ENCODE measurements around the gene SYNE3.
A peak's percentile ranks its signal among the peaks of the same experiment; 100 is the strongest.

SYNE3 gene

DNA sequence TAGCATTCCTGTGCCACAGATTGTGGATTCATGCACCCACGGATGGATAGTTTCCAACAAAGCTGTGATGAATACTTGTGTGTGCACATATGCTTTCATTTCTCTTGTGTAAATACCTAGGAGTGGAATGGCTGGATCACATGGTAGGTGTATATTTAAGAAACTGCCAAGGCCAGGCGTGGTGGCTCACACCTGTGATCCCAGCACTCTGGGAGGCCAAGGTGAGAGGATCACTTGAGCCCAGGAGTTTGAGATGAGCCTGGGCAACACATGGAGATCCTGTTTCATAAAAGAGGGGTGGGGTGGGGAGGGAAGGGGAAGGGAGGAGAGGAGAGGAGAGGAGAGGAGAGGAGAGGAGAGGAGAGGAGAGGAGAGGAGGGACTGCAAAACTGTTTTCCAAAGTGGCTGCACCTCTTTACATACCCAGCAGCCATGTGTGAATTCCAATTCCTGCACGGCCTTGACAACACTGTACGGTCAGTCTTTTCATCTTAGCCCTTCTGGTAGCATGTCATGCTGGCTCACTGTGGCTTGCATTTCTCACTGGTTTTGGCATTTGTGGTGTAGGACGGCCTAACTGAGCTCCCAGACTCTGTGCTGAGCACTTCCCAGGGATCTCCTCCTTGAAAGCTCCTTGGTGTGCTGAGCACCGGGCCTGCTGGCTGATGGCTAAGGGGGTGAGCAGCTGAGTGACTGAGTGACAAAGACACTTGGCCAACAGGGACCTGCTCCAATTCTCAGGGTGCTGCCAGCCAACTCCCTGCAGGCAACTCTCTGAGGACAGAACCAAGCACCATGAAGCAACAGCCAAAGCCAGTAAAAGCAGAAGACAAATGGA, 27.9 kb downstream of the SYNE3 start:
- DNase-seq: no peak

DNA sequence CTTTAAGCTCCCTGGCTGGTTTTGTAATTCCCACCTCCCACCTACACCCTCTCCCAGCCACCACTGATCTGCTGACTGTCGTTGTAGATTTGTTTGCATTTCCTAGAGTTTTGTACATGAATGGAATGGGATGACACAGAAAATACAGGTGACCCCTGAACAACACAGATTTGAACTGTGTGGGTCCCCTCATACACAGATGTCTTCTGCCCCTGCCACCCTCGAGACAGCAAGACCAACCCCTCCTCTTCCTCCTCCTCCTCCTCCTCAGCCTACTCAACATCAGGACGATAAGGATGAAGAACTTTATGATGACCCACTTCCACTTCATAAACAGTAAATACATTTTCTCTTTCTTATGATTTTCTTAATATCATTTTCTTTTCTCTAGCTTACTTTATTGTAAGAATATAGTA, 28.8 kb downstream of the SYNE3 start:
- DNase-seq: no peak

DNA sequence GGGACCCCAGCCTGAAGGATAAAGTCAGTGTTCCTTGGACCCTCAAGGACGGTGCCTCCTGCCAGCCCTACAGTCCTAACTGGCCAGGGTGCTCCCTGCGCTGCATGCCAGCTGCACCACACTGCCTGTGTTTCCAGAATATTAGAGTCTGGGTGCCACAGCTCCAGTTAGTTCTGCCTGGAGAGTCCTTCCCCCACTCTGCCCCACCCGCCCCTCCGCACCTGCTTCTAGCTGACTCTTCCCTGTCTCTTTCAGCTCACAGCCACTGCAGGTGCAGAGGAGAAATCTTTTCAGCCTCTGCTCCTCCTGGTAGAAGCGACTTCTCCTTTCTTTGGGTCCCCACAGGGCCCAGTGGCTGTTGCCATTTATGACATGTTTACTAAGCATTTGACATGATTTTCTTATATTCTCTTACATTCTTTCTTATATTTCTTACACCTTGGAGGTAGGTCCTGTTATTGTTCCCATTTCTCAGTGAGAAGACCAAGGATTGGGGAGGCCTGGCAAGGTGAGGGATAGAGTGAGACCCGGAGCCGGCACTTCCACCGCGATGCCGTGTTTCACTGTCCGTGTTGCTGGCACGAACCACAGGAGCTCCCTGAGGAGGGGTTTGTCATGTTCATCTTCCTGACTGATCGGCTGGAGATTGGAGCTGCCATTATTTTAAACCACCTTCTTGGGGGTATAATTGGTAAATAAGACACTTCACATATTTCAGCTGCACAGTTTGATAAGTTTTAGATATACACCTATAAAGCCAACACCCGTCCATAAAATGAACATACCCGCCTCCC, 29.4 kb downstream of the SYNE3 start:
- no peak for DNase-seq

DNA sequence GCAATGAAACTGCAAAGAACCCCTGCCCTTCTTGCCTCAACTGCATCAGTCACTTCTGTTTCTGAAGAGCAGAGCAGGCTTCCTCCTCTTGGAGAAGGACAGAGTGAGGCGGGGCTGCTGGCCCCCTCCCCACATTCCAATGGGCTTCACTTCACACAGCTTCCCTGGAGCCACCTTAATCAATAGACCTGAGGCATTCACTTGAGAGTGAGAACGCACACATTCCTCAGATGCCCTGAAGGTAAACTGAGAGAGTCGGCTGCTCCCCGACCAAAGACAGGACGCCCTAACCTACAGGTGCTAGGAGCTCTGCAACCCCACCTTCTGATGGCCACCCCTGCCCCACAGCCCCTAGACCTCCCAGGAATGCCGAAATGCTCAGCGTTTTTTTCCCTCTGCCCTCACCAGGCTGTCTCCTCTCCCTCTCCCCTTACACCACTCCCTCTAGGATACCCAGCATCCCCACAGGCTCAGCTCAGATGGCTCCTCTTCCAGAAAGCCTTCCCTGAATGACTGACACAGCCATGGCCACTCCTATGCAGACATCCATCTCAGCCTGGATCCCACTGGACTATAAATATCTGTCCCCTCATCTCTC, 31.1 kb downstream of the SYNE3 start:
- no peak for DNase-seq

DNA sequence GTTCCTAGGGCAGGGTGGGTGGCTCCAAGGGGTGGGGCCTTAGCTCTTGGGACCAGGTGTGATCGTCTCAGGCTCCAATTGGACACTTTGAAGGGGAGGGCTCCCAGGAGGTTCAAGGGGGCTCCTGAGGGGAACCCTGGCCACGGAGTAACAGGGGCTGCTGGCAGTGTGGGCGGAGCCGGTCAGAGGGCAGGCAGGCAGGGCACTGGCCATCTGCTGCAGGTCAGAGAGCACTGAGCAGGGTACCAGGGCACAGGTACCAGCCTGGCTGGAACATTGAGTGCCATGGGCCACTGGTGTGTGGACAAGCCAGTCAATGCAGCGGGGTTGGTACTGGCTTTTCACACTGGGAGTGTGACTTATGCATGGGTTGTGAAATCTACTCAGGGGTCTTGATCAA, 32.2 kb downstream of the SYNE3 start:
- DNase-seq: no peak

DNA sequence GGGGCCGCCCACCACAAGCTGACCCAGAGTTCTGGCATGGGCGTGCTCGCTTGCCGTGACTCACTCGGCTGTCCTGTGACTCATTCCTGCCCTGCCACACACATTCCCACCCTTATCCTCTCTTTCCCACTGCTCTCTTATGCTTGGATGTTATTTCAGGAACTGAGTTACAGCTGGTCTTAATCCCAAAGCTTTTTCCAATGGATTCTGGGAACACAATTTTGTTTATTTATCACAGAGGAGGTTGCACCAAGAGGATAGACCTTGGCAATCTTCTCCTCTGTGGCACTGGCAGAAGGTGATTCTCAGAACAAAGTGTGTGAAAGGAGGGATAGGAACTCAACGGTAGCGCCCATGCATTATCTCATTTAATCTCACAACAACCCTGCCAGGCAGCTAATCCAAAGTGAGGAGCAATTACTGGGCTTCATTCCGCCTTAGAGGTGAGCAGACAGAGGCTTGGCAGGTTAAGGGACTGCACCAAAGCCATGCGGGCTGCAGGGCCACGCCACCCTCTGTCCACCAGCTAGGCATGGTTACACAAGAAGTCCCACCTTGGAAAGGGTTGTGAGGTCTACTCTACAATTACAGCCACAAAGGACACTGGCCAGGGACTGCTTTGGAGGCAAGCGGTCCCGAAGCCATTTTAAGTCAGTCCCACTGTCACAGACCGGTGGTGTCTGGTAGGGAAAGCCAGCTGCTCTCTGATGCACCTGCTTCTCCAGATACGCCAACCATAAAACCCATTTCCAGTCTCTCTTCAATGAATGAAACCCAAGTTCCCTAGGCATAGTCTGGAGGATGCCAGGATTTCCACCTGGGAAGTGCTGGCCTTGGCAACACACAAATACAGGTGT, 32.9 kb downstream of the SYNE3 start:
- DNase-seq: peak; percentile 78

DNA sequence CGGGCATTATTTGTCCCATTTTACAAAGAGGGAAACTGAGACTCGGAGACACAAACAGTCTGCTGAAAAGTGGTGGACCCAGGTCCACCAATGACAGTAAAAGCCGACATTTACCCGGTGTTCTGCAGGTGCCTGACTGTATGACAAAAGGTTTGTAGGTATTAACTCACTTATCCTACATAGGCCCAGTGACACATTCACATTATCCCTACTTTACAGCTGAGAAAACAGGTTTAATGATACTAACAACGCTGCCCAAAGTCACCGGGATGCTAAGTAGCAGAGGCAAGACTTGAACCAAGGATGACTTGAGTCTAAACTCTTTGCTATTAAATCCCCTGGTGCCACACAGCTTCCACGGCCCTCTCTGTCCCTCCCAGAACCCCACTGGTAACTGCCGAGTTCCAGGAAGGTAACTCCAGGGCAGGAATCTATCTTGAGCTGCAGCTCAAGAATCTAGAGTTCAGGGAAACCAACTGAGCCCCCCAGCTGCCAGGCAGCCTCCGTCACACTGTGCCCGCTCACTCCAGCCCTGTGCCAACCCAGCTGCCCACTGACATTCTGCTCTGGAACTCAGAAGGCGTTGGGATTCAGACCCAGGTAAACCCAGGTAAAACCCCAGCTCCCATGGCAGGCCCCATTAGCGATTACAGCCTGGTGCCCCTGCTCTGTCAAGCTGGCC, 33.7 kb downstream of the SYNE3 start:
- no peak for DNase-seq

DNA sequence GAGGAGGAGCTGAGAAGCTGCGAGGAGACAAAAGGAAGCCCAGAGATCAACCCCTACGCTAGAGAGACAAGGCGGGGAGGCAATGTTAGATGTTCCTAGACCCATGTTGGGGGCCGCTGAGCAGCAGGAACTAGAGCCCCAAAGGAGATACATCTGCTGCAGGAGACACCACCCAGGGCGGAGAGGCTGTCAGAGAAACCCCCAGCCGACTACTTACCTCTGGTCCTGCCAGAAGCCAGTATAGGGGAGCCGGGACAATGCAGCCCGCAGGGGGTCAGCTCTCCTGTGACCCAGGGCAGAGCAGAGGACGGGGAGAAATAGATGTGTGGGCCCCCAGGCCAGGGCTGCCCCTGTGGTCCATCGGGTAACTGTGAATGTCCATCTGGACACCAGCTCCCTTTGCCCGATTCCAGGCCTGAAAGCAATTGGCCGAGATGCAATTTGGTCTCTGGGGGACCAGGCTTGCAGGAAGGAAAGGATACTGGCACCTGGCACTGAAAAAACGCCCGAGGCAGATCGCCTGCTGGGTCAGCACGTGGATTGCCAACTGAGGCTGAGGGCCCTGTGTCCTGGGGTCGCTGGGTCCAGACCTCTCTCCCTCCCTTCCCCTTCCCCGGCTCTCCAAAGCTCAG, 34.9 kb downstream of the SYNE3 start:
- DNase-seq: no peak

DNA sequence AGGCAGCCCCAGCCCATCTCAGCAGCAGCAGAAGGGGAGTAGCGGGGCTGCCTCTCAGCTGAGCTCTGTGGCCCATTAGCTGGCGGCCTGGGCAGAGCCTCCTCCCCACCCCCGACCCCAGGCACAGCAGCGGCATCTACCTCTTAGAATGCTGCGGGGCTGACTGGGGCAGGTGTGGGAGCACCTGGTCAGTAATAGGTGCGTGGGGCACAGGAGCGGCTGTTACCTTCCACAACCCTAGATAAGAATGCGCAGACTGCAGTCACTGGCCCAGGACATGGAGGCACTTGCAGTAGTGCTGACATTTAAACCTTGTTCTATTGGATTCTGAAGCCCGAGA, 35.6 kb downstream of the SYNE3 start:
- no peak for DNase-seq

DNA sequence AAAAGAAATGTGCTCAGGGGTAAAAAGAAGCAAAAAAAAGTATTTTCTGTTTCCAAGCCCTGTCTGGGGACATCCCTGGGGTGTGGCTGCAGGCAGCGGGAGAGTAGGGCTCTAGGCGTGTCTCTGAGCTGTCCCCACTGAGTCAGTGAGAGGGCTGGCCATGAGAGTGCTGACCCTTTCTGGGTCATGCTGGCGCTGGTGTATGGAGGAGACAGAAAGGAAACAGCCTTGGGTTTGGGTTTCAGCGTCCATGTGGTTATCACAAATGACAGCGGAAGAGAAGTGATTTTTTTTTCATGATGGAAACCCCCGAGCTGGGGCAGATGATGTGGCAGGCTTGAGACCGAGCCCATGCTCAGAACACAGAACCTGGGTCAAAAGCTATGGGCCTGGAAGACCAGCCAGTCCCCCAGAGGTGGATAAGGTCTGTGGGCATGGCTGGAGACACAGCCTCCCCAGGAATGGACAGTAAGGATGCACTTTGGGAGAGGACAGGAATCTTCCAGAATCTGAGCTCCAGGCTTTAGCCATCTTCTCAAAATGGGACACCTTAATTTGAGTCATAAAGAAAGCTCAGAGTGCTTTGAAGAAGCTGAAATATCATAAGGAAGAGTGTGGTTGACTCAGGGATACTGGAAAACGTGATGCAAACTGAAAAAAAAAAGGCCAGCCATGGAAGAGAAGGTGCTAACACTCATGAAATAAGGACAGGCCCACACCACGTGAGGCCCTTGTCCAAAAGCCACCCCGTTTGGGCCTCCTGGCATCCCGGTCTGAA, 36.2 kb downstream of the SYNE3 start:
- no peak for DNase-seq

DNA sequence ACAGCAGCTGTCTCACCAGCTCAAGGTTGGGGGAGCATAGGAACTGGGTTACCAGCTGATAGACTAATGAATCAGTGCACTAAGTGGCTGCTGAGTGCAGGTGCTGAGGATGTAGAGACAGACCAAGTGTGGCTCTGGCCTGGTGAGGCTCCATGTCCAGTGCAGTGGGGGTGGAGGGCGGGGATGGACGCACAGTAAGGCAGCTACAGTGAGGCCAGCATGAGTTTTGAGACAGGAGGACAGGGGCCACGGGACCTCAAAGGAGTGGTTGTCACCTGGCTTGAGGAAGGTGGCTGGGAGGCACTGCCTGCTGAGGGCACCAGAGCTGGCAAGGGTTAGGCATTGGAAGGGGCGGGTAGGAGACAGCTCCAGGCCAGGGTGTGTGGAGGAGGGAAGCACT, 37.0 kb downstream of the SYNE3 start:
- DNase-seq: no peak

DNA sequence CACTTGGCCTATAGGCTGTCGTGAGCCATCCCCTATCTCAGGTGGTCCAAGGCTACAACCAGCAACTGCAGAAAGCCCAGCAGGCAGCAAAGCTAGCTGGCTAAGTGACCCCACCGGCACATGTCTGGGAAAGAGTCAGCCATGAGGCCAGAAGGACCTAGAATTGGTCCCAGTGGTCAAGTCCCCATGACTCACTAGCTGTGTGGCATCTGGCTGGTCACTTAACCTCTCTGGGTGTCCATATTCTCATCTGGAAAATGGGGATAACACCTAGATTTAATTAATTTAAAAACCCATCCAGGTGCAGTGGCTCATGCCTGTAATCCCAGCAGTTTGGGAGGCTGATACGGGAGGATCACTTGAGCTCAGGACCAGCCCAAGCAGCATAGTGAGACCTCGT, 37.6 kb downstream of the SYNE3 start:
- DNase-seq: no peak

DNA sequence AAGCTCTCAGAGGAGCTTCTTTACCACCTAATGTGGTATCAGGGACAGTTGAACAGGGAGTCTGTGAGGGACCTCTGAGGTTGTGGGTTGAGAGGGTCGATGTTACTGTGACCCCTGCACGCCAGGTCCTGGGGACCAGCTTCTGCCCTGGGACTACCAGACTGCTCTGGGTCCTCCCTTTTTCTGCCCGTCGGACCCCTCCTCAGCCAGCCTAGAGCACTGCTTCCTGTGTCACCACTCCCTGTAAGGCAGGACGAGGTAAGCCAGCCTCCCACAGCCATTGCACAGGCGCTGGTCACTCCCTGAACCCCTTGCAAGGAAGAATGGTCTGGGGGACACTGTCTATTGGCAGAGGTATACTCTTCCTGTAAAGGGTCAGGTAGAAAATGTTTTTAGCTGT, 38.1 kb downstream of the SYNE3 start:
- DNase-seq: no peak

DNA sequence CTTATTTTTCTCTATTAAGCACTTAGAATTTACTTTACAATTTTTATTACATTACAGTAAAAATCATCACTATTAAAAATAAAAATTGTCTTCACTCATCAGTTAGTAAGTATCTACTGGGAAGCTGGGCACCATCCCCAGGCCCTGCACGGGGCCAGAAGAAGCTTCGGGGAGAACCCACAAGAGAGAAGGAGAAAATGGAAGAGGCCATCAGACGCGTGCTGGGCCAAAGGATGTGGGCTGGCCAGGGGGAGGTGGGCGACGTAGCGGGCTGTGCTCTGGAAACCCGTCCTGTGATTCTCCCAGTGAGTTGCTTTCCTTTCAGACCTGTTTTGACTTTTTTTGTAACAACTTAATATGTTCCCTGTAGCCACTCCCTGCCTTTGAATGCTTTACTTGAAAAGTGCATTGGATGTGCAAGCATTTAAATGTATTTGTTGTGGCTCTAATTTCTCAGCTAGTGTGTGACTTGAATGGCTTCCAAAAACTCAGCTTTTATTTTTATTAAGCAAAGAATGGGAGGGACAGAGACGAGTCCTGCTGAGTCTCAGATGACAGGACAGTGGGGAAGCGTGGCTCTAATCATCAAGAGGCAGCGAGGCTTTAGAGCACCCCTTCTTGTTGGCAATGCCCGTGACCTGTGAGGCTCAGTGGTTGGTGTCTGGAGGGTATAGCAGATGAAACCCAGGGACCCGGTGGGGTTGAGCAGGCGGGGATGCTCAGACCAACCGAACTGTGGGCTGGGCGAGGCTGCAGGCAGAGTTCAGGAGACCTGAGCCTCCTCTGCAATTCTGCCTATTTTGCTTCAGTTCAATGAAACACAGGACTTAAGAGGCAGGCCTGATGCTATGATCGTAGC, 38.8 kb downstream of the SYNE3 start:
- DNase-seq: no peak

DNA sequence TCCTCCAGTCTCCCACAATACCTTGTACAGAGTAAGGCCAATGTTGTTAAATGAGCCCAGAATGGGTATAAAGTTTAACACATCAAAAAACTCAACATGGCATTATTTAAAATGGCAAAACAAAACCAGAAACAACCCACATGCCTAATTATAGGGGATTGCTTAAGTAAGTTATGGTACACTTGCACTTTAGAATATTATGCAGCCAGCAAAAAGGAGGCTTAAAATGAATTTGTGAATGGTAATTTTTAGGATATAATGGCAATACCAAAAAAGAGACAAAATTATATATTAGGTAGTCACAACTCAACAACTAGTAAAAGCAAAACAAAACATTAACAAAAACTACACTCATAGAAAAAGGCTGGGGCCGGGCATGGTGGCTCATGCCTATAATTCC, 39.7 kb downstream of the SYNE3 start:
- DNase-seq: no peak

DNA sequence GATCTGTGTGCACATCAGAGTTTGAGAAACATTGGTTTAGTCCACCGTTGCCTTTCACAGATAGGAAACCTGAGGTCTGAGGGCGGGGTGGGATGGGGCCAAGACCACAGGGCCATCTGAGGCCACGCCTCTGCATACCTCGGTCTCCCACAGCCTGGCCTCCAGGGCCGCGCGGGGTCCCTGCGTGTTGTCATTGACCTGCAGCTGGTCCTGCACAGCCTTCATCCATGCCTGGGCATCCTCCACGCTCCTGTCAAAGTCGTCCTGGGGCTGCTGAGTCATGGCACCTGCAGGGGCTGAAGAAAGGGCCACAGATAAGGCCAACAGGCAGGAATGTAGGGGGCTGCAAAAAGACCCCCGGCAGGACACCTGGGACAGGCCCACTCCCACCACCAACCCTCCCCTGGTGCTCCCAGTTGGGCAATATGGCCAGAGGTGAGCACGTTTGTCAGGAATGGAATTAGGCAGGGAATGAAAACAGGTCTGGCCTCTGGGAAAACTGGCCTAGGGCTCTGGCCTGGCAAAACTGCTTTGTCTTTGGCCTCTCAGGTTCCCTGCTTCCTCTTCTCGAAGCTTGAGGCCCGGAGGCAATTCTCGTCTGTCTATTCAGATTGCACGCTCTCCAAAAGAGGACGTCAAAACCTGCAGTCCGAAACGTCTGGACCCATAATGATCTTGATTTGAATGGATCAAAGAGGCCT, 40.8 kb downstream of the SYNE3 start:
- DNase-seq: no peak

DNA sequence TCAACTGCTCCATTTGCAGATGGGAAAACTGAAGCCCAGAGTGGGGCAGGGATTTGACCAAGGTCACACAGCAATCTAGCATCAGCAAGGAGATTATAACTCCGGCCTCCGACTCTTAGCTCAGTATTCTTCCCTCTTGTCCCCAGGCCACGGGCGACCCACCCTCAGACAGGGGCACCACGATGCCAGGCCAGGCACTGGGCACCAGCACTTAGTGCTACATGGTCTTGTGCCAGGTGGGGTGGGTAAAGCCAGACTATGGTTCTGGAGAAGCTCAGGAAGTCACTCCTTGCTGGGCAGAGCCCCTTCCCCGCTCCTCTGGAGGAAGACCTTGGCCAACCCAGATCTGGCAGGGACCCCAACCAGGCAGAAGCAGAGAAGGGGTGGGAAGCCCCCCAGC, 41.5 kb downstream of the SYNE3 start:
- no peak for DNase-seq

DNA sequence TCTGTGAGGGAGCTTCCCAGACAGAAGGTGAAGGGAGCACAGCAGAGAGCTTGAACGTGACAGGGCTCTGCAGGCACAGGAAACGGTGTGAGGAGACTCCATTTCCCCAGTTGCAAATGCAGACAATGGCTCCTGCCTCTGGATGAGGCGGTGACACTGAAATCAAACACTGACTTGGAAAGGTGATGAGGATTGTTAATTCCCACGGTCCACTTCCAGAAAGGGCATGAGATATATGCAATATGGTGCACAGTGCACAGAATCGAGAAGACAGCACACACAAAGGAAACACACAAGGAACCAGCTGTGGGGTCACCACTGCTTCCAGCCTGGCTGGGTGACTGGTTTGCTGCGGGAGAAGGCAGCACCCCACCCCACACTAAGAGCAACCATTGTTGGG, 42.0 kb downstream of the SYNE3 start:
- DNase-seq: no peak

DNA sequence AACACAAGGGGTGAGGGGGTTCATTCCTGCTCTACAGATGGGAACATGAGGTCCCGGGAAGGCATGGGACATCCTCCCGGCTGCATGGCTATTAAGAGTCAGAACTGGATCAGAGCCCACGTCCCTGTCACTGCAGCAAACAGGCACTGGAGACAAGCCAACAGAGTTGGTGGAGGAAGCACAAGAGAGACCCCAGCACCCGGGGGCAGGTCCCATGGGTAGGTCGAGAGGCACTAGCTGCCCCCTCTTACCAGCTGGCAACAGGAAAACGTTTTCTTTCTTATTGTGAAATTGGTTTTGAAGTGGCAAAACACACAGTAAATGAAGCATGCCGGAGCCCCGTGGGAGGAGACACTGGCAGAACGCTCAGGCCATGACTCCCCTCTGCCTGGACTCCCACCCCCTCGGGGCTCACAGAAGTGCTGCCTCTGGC, 43.6 kb downstream of the SYNE3 start:
- no peak for DNase-seq

DNA sequence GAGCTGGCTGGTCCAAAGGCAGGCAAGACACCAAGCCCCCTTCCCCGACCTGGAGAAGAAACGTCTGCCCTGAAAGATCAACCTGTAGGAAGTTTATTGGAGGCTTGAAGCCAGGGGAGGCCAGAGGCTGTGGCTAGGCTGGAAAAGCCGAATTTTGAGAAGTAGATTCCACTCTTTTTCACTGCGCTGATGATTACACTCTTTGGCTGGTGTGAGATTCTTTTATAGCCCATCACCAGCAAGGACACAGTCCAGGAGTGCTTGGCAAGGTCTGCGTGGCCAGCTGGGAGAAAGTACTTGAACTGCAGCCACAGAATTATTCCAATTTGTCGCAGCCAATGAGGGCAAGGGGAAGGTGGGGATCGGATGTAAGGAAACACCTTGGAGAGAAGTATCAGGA, 45.0 kb downstream of the SYNE3 start:
- DNase-seq: no peak
